Left lung (tissue), 10 donors: ENCODE measurements around the gene HOXC4. TPM values are rescaled to one million over a fixed set of nuclear protein-coding genes. Genes with fewer than 3 reads are reported as not detected.
"Not testable (repeated sequence)": the region's sequence is repeated elsewhere in the genome, so short reads cannot be mapped to it uniquely, and the experiment has no call there.

Experiments
- ATAC-seq: fragments of 200-7000 bp; cut with Tn5 transposase; one replicate; pipeline ENCODE4 v1.9.1; 2020; ENCODE audit warnings: moderate library complexity
- DNase-seq, 4 donors: peaks; one replicate each; pipeline ENCODE4 v3.0.0-alpha.2; 2013 to 2020
- H3K27ac ChIP-seq, 2 donors: fragments of 200-600 bp; sonication (generic) in 1 of 2; one replicate each; pipeline versions ENCODE4 v1.5.0 to v1.8.0; 2020 to 2021
- H3K27me3 ChIP-seq, 2 donors: fragments of 200-600 bp; sonication (generic) in 1 of 2; one replicate each; pipeline versions ENCODE4 v1.5.0 to v1.8.0; 2020 to 2021
- H3K36me3 ChIP-seq, 2 donors: fragments of 200-600 bp; sonication (generic) in 1 of 2; one replicate each; pipeline versions ENCODE4 v1.5.0 to v1.8.0; 2020 to 2021
- H3K4me1 ChIP-seq, 2 donors: fragments of 200-600 bp; one replicate each; pipeline ENCODE4 v1.8.0; 2021
- H3K4me3 ChIP-seq, 2 donors: fragments of 200-600 bp; sonication (generic) in 1 of 2; one replicate each; pipeline versions ENCODE4 v1.5.0 to v1.8.0; 2020 to 2021; ENCODE audit warnings: mild to moderate bottlenecking in 1 of 2
- H3K9me3 ChIP-seq, 2 donors: fragments of 200-600 bp; sonication (generic) in 1 of 2; one replicate each; pipeline versions ENCODE4 v1.5.0 to v1.8.0; 2020 to 2021
- intact Hi-C, 2 donors: fragments of 100-400 bp; cut with DNase I; formaldehyde crosslinking; loops; one replicate each; pipeline versions ENCODE4 v1.11.2 to v1.14.2; 2022
- polyA plus RNA-seq, 6 donors: library from polyadenylated mRNA; unstranded; fragments of 120-200 nt; gene quantifications; one replicate each; pipeline ENCODE4 v1.2.1, GENCODE V29; 2013; ENCODE audit not compliant: insufficient read length in 6 of 6
- total RNA-seq, 2 donors: library from RNA; stranded (reverse); fragmentation: NEBNext Ultra II Directional; extraction: Animal tissue kit (Norgen Biotek cat#: 25700); gene quantifications; one replicate each; pipeline ENCODE4 v1.2.1, GENCODE V29; 2021
- TF ChIP-seq, protein P1 (sequence below), 2 donors: fragments of 200-600 bp; sonication (generic) in 1 of 2; IDR thresholded peaks; one replicate each; pipeline versions ENCODE4 v1.5.0 to v1.8.0; 2021; ENCODE audit warnings: antibody characterized with exemption in 2 of 2
- donor health status: DM: no; HTN: yes; CAD: no.
- donor health status: DM: no; HTN: no; CAD: no.

HOXC4 gene
- total and polyA plus RNA-seq, 8 donors: 0.68 to 5.2 (median 4.2) TPM

GRCh38 chr12:54068418-54069070 is 14.9 kb downstream of the HOXC4 start:
- intact Hi-C loops: no loop called here
- TF ChIP-seq, protein P1, sequence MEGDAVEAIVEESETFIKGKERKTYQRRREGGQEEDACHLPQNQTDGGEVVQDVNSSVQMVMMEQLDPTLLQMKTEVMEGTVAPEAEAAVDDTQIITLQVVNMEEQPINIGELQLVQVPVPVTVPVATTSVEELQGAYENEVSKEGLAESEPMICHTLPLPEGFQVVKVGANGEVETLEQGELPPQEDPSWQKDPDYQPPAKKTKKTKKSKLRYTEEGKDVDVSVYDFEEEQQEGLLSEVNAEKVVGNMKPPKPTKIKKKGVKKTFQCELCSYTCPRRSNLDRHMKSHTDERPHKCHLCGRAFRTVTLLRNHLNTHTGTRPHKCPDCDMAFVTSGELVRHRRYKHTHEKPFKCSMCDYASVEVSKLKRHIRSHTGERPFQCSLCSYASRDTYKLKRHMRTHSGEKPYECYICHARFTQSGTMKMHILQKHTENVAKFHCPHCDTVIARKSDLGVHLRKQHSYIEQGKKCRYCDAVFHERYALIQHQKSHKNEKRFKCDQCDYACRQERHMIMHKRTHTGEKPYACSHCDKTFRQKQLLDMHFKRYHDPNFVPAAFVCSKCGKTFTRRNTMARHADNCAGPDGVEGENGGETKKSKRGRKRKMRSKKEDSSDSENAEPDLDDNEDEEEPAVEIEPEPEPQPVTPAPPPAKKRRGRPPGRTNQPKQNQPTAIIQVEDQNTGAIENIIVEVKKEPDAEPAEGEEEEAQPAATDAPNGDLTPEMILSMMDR (IDR thresholded peaks at IDR 0.05): no peak
- Histone ChIP-seq H3K9me3 (no peaks in the 10 kb centered on the region), H3K4me1 (no peaks in the 10 kb centered on the region), H3K4me3 (no peak overlapping the region), H3K36me3 (no peaks in the 10 kb centered on the region), H3K27me3 (peaks cover 20 to 84% of the 10 kb centered on the region in 2 donors), H3K27ac (no peak overlapping the region)
- DNase-seq: no peak
- ATAC-seq: no peak

GRCh38 chr12:54071942-54072341 is 18.3 kb downstream of the HOXC4 start:
- no peak overlapping the region for H3K27ac ChIP-seq
- no peak for DNase-seq
- no peak for ATAC-seq

DNA sequence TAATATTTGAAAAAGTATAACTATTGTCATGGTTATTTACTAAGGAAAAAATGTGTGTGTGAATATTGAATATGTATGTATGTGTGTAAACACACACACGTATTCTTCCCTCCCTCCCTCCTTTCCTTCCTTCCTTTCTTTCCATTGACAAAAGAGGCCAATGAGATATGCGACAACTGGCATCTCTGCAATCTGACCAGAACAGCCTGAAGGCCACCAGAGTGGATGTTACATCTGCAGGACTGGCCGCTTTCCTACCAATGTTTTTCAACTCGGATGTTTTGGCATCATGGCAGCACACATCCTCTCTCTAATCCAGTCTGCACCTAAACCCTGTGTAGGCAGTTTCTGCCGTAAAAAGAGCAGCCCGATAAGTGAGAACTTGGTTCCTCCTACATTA is 20.7 kb downstream of the HOXC4 start:
- no peak overlapping the region for H3K27ac ChIP-seq
- intact Hi-C loops: no loop called here
- H3K4me3 ChIP-seq: no peak overlapping the region
- H3K36me3 ChIP-seq: no peaks in the 10 kb centered on the region
- no peak for DNase-seq
- no peak for ATAC-seq
- peaks cover 0 to 93% of the 10 kb centered on the region in 2 donors for H3K27me3 ChIP-seq
- no peaks in the 10 kb centered on the region for H3K4me1 ChIP-seq
- TF ChIP-seq, protein P1 (IDR thresholded peaks at IDR 0.05): no peak
- no peaks in the 10 kb centered on the region for H3K9me3 ChIP-seq

More at GRCh38 chr12:54071942-54072341, 18.3 kb downstream of the HOXC4 start:
- Histone ChIP-seq H3K4me1 (no peaks in the 10 kb centered on the region), H3K9me3 (no peaks in the 10 kb centered on the region), H3K4me3 (no peak overlapping the region), H3K27me3 (peaks cover 0 to 86% of the 10 kb centered on the region in 2 donors), H3K36me3 (no peaks in the 10 kb centered on the region)
- TF ChIP-seq, protein P1 (IDR thresholded peaks at IDR 0.05): no peak
- intact Hi-C loops: no loop called here

- H3K27ac ChIP-seq: no peak overlapping the region
- ATAC-seq: no peak
These were observed 21.8 kb downstream of the HOXC4 start for GRCh38 chr12:54075409-54075808.

DNA sequence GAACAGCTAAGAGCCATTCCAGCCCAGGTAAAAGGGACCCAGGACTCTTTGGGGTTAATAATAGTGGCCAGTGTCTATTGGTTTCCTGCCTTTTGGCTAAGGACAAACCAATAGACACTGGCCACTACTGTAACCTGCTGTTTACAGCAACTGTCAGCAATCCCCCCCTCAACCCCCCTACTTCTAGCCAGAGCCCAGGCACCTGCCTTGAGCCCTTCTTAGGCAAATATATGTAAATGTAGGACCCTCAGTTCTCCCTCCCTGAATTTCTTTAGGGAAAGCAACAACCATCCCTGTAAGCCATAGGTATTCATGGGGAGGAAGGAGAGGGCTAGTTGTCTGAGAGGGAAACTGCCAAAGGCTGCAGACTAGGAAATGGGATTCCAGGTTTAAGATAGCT is 22.3 kb downstream of the HOXC4 start:
- TF ChIP-seq, protein P1 (IDR thresholded peaks at IDR 0.05): no peak
- Histone ChIP-seq H3K36me3 (no peaks in the 10 kb centered on the region), H3K4me3 (no peak overlapping the region), H3K27ac (no peak overlapping the region), H3K4me1 (no peaks in the 10 kb centered on the region), H3K9me3 (no peaks in the 10 kb centered on the region), H3K27me3 (peaks cover 0 to 88% of the 10 kb centered on the region in 2 donors)
- intact Hi-C loops: no loop called here
- DNase-seq (no peak), ATAC-seq (no peak)

More at GRCh38 chr12:54075409-54075808, 21.8 kb downstream of the HOXC4 start:
- TF ChIP-seq, protein P1 (IDR thresholded peaks at IDR 0.05): no peak
- Histone ChIP-seq H3K4me3 (no peak overlapping the region), H3K9me3 (no peaks in the 10 kb centered on the region), H3K36me3 (no peaks in the 10 kb centered on the region), H3K4me1 (no peaks in the 10 kb centered on the region), H3K27me3 (peaks cover 0 to 91% of the 10 kb centered on the region in 2 donors)
- DNase-seq: no peak
- intact Hi-C loops: no loop called here

- H3K4me3 ChIP-seq, ATAC-seq, H3K36me3 ChIP-seq, DNase-seq, intact Hi-C loops, H3K27ac ChIP-seq, H3K9me3 ChIP-seq, H3K4me1 ChIP-seq: not testable (repeated sequence)
- peaks cover 0 to 84% of the 10 kb centered on the region in 2 donors for H3K27me3 ChIP-seq
These were observed 24.2 kb downstream of the HOXC4 start for GRCh38 chr12:54077843-54078242.

DNA sequence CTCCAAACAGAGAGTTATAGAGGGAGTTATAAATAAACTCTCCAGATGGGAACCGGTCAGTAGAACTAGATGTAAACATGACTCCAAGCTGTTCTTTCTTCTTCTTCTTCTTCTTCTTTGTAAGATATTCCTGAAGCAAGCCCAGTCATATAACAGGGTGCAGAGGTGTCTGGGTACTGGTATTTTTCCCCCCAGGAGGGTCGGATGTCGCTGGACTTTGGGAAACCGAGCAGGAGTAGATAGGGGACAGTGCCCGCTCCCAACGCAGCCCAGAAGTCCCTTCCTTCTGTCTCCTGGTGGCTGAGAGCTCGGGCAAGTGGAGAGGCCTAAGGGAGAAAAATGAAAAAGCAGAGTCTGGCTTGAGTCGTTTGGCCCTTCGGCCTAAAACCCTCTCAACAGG is 25.5 kb downstream of the HOXC4 start:
- H3K36me3 ChIP-seq, H3K9me3 ChIP-seq, H3K4me3 ChIP-seq, H3K27ac ChIP-seq, DNase-seq, H3K4me1 ChIP-seq, intact Hi-C loops, ATAC-seq: not testable (repeated sequence)
- H3K27me3 ChIP-seq: peaks cover 0 to 84% of the 10 kb centered on the region in 2 donors
